ENCODE data around the gene EIPR1.

- no peak for TF ChIP-seq CTCF (IDR thresholded peaks at IDR 0.05)
- TF ChIP-seq EP300 (IDR thresholded peaks at IDR 0.05; ENCODE audit: low read depth) = no peak
Observed at GRCh38 chr2:3269425-3270094, 108.1 kb downstream of the EIPR1 start.
